Stimulated activated CD4-positive, alpha-beta T cell treated with anti-CD3 and anti-CD28 coated beads, Interleukin-1b, Interleukin-23, amount 100 ng/mL, for 1 hour (primary cell): ENCODE measurements around the gene CAMSAP1.
"Not testable (repeated sequence)": the region's sequence is repeated elsewhere in the genome, so short reads cannot be mapped to it uniquely, and the experiment has no call there.

Experiments
- DNase-seq, 2 donors: peaks; one replicate each; pipeline ENCODE4 v3.0.0-alpha.2; 2020; ENCODE audit warnings: low read depth in 2 of 2

The CAMSAP1 gene

DNA sequence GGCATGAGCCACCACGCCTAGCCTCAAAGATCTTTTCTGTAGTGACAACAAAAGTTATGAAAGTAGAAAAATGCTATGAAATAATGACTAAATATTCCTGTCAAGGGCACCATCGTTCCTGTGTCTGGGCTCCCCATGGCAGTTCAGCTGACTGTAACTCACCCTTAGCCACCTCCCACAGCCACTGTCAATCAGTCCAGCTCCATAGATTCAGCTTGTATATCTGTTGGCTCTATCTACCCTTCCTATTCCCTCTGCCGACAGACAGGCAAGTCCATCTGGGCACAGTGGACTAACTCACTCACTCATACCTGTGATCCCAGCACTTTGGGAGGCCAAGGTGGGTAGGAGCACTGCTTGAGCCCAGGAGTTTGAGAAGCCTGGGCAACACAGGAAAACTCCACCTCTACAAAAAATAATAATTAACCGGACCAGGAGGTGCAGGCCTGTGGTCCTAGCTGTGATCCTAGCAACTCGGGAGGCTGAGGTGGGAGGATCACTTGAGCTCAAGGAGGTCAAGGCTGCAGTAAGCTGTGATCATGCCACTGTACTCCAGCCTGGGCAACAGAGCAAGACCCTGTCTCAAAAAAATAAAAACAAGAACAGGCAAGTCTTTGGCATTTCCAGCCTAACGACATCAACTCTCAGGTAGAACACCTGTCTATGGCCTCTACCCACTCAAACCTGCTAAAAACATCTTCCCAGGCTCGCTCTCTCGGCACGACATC, 6.2 kb downstream of the CAMSAP1 start:
- no peak for DNase-seq

DNA sequence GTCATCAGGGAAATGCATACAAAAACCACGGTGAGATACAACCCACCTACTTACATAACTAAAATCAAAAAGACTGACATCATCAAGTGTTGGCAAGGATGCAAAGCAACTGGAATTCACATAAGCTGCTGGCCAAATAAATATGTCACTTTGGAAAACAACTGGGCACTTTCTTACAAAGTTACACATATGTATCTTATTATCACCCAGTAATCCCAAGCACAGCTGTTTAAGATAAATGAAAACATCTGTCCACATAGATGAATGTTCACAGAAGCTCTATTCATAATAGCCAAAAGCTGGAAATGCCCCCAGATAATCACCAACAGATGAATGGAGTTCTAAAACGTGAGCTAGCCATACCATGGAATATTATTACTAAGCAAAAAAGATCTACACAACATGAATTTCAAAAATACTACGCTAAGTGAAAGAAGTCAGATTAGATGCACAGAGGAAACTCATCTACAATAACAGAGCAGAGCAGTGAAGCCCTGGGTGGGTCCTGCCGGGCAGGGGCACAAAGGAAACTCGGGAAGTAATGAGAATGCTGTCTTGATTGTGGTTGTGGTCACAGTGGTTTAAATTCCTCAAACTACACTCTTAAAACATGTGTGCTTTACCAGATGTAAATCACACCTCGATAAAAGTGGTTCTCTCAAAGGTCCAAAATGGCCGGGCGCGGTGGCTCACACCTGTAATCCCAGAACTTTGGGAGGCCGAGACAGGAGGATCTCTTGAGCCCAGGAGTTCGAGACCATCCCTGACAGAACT, 8.5 kb downstream of the CAMSAP1 start:
- no peak for DNase-seq

DNA sequence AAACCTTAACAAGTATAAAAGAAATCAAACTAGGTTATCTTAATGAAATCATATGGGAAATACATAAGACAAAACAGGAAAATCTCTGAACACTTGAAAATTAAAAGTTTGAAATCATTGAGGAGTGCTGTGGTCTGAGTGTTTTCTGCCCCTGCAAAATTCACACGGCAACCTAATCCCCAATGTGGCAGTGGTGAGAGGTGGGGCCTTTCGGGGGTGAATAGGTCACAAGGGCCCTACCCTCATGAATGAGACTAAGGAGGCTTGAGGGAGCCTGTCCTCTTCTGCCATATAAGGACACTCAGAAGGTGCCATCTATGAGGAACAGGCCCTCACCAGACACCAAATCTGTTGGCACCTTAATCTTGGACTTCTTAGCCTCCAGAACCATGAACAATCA, 10.7 kb downstream of the CAMSAP1 start:
- DNase-seq: no peak

DNA sequence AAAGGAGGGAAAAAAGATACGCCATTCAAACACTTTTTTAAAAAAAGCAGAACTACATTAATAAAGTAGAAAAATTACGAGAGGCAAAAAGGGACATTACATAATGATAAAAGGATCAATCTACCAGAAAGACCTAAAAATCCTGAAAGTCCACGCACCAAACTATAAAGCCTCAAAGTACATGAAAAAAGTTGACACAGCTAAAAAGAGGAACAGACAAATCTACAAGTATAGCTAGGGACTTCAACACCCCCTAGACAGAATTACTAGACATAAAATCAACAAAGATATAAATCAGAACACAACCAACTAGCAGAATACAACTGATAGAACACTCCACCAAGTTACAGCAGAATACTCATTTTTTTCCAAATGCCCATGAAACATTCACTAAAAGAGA, 11.1 kb downstream of the CAMSAP1 start:
- no peak for DNase-seq

DNA sequence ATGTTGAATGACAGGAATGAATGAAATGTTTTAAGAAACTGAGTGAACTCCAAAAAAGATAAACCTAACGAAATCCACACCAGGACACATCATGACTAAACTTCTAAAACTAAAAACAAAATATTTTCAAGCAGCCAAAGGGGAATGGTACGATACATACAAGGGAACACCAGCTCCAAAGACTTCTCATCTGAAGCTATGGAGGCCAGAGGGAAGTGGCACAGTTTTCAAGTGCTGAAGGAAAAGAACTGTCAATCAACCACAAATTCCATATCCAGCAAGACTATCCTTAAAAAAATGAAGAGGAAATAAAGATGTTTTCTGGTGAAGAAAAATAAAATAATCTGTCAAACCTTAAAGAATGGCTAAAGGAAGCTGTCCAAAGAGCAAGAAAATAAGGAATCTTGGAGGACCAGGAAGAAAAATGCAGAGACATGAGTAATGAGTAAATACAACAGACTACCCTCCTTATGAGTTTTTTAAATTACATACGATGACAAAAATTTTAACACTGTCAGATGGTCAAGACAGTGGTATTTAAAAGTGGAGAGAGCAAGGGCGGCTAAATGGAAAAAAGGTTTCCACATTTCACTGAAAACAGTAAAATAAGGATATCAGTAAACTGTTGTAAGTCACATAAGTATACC, 12.0 kb downstream of the CAMSAP1 start:
- no peak for DNase-seq

DNA sequence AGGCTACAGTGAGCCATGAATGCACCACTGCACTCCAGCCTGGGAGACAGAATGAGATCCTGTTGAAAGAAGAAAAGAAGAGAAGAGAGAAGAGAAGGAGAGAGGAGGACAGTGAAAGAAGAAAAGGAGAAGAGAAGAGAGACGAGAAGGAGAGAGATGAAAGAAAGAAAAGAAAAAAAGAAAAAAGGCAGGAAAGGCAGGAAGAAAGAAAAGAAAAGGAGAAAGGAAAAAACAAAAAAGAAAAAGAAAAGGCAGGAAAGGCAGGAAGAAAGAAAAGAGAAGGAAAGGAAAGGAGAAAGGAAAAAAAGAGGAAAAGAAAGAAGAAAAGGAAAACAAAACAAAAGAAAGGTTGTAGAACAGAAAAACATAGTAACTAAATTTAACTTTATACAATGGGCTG, 14.2 kb downstream of the CAMSAP1 start:
- no peak for DNase-seq

DNA sequence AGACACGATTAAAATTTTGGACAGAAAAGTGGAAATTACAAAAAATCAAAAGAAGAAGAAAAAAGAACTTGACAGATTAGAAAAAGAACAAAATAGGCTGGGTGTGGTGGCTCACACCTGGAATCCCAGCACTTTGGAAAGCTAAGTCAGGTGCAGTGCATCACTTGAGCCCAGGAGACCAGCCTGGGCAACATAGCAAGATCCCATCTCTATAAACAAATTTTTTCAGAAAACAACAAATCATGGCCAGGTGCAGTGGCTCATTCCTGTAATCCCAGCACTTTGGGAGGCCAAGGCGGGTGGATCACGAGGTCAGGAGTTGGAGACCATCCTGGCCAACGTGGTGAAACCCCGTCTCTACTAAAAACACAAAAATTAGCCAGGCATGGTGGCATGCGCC, 15.0 kb downstream of the CAMSAP1 start:
- not testable (repeated sequence) for DNase-seq

DNA sequence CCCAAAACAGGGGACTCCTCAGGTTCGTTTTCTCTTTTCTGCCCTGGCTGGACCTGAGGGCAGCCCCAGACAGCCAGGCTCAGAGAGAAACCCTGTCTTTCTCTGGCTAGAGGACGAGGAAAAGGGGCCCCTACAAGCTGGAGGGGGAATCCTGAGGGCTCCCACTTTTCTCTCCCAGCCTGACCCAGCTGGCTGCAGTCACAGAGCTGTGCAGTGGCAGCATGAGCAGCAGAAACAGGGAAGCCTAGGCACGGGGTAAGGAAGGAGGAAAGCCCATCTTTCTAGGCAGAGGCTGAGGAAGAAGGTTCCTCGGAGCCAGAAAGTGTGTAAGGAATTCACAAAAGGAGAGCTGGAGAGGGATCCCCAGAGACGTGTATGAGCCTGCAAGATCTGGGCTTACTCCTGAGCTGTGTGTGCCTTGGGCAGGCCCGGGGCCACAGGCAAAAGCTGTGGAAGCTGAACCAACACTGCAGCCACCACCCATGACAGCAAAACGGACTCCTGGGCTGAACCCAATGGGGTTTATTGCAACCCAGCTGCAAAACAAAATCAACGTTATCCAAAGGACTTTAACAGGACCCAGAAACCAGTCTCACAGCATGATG, 16.2 kb downstream of the CAMSAP1 start:
- no peak for DNase-seq

DNA sequence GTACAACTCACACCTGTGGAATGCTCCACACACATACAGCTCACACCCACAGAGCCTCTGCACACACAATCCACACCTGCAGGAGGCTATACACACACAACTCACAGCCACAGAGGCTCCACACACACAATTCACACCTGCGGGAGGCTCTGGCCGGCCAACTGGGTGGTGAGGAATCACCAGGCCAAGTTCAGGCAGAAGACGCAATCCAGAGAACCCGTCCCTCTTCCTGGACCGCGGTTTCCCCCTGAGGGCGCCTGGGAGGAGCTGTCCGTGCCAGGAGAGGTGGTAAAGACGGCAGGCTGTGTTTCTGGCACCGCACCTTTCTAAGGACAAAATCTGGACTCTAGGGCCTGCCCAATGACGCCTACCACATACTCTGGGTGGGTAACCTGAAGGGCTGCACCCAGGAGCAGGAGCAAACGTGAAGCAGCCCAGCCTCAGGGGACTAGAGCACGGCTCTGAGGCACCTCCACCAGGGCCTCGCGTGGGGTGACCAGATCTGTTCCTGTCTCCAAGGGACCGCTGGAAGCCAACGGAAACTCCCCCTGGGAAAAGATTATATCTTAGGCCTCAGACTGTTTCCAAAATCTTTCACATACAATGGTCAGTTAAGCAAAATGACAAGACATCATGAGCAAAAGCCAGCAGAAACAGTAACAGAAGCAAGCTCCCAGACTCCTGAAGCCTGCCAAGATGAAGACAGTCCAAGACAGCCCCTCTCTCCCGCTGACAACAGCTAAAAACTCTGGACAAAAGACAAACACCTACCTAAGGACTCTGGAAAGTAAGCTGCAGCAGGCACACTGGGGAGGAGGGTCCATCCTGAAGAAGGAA, 16.9 kb downstream of the CAMSAP1 start:
- DNase-seq: no peak

DNA sequence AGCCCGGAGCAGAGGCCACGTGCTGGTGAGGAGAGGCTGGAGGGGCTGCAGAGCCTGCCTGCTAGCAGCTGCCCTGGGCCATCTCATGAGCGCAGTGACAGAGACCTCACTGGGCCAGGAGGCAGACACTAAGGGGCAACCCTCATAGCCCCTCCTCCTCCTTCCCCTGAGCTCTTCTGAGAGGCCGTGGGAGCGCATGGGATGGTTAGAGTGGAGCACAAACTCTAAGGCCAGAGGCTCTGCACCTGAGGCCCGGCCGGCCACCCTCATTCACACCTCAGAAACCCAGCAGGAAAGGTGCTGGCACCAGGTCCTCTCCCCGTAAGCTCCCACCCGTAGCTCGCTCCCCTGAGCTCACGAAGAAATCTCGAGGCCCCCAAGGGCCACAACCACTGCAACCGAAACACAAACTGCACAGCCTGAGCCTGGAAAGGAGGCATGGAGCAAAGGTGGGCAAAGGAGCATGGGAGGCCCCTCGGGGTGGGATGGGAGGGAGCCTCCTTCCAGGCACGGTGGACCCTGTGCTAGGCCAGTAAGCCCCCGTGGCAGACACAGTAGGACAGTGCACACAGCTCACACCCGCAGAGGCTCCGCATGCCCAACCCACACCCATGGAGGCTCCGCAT, 17.7 kb downstream of the CAMSAP1 start:
- no peak for DNase-seq

DNA sequence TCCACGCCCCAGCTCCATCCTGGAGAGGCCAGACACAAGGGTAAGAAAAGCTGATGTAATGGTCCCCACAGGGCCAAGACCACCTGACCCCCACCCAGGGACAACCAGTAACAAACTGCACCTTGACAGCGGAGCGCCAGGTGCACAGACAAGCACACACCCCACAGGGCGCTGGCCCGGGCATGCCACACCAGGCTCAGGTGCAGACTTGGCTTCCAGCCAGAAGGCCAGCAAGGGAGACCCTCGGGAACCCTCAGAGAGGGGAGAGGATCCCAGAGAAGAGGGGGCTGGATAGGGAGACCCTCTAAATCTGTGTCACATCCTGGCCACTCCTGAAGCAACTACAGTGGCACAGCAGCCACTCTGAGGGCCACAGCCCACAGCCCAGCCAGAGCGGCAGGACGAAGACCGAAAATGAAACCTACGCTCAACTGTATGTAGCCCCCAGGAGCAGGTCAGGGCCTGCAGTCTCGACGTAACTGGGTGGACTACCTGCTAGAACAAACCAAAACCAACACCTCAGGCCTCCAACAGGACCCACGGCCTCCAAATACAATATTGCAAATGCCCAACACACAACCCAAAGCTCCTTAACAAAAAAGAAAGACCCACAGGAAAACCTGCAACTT, 18.5 kb downstream of the CAMSAP1 start:
- DNase-seq: no peak

DNA sequence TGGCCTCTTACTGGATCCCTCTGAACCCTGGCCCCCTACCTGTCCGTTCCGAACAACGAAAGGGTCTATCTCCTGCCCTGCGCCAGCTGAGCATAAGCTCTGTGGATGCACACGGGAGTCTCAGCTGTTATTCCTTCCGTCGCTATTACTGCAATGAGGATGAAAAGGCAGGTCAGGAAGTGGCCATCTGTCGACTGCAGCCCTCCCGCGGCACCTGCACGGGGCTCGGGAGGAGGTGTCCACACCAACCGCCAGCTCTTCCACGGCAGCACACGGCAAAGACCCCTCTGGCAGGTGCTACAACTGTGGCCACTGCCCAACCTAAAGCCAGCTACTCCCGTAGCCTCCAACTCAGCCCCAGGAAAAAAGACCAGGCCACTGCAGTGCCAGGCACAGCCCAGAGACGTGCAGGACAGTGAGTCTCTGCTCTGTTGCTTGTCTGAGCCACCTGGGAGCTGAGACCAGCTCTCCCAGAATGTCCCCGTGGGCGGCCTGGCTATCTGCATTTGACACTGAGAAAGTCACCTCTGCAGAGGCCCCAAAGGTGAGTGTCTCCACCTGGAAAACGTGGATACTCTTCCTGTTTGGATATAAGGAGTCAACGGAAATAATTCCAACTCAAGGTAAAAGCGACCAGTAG, 19.1 kb downstream of the CAMSAP1 start:
- no peak for DNase-seq

DNA sequence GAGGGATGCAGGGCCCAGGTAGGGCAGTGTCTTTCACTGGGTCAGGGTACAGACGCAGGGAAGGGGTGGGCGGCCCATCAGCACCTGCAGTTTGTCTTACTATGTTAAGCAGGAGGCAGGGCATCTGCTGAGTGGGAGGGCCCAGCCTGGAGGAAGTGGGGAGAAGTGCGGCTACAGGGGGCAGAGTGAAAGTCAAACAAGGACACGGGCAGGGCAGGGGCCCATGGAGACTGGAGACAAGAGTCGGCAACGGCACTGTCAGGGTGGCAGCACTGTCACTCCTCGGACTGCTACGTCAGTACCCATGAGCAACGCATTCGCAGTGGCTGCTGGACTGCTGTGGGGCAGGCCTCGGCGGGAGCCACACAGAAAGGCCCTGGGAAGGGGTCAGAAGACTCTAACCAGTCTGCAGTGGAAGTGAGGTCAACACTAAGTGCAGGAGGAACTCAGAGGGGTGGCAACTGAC, 19.7 kb downstream of the CAMSAP1 start:
- DNase-seq: no peak

DNA sequence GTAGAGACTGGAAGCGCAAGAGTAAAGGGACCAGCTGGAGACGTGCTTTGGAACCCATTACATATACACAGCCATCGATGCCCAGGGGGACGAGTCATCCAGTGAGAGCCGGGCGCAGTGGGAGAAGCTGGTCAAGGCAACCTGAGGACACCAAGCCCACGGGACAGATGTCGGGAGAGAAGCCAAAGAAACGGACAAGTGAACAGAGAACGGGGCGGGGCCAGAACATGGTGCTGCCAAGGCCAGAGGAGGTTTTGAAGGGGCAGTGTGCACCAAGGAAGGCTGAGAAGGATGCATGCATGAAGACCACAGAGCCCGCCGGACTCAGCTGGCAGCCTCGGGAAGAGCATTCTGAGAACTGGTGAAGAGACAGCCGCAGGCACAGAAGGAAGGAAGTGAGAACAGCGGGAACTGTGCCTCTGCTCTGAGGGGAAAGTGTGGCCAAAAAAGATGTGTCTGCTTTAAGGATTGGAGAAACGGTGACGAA, 20.3 kb downstream of the CAMSAP1 start:
- DNase-seq: no peak

DNA sequence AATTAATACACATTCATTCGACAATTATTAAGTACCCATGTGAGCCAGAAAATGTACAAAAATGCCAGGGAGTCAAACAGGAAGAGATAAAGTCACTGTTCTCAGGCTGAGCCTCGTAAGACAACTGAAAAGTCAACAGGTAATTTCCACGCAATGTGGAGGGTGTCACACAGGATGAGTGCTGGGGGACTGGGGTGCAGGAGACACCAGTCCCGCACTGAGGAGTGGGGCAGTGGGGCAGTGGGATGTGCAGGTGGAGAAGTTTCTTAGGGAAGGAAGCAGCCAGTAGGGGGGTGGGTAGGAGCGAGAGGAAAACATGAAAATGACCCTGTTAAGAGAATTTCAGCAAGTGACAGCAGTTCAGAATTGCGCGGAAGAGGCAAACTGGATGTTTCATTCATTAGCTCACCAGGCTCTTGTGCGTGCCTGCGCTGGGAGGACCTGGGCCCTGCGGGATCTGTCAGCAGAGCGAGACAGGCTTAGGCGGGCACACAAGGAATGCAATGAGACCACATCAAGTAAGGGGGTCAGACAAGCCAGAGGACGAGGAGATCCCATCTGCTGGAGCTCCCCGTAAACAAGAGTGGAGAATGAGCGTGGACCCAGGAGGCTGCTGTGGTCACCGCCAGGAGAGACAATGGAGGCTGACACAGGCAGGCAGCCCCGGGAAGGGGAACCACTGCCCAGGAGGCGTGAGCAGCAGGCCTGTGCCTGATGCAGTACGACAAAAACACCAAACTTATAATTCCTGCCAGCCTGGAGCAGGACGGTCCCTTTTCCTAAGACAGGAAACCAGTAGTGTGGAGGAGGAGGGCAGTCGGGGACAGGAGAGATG, 21.0 kb downstream of the CAMSAP1 start:
- no peak for DNase-seq

DNA sequence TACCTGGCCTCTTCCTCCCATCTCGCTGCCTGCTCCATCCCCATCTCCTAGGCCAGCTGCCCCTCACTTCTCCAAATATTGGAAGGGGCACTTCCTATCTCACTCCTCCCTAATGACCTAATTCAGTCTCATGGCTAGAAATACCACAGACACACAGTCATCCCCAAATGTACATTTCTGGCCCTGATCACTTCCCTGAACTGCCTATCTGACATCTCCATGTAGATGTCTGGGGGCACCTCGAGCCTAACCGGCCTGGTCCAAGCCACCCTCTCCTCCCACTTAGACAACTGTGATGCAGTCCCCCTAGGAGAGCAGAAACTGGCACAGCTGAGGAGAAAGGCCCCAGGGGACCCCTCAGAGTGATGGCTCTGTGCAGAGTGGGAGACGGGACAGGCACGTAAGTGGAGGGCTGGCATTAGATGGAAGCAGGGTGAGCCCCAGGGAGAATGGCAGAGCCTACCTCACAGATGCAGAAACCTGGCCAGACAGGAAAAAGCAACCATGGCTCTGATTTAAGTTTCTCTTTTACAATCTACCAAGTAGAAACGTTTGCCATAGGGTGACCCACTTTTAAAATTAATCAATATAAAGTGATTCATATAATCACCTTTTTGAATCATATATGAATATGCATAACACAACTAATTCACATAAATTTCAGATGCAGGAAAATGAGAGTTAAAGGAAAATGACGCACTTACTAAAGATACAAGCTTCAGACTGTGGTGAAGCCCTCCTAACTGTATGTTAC, 22.1 kb downstream of the CAMSAP1 start:
- no peak for DNase-seq

DNA sequence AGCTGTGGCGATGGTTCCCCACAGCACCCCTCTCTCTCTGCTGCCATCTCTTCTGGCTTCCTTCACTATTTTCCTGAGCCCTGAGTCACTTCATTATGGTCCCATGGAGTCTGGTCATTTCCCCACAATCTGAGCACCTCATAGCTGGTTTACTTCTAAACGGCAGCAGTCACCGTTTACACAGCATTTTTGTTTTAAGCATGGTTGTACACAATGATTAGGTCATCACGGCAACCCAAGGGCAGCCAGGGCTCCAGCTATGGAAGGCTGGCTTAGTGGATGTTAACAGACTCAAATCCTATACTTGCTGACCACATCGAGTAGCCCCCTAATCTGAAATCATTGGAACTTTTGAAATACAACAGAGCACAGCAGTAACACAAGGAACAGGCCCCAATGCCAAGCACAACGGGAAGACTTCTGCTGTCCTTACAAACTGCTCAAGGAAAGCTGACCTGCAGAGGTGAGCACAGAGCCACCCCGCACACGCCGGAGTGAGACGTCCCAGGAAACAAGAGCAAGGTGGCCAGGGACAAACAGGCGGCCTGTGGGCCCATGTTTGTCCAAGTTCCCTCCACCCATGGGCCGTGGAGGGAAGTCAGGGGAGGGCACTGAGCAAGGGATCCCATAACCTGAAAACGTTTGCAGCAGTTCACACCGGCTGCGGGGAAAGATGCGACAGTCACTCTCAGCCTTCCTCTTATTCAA, 22.9 kb downstream of the CAMSAP1 start:
- DNase-seq: no peak
